K562 (cell line): ENCODE results near the gene FAM186B. TPM values are rescaled to one million over a fixed set of nuclear protein-coding genes. Genes with fewer than 3 reads are reported as not detected.

Experiments
- ATAC-seq: fragments of 200-7000 bp; cut with Tn5 transposase; 3 replicates; pipeline ENCODE4 v1.9.1; 2020; ENCODE audit warnings: moderate library complexity
- BruUV-seq: library from RNA; stranded (reverse); fragments of 400-500 nt; replicated peaks from 2 replicates; lab custom pipeline; 2021; lab: Mats Ljungman, UMichigan
- CTCF ChIA-PET: fragments of 300-600 bp; formaldehyde crosslinking; extraction: SDS; loops from one replicate; lab custom pipeline; 2021; ENCODE audit warnings: low intra/inter-chr PET ratio; lab: Yijun Ruan, JAX
- POLR2A ChIA-PET: fragments of 300-600, 350-650 bp; sonication (Branson Sonifier 250); formaldehyde crosslinking; extraction: SDS; loops from one replicate; lab custom pipeline; 2021; ENCODE audit warnings: antibody characterized with exemption, inconsistent platforms; lab: Yijun Ruan, JAX
- DNase-seq, 4 experiments: peaks; one replicate each; pipeline versions ENCODE4 v3.0.0 to v3.0.0-alpha.2; 2011 to 2018; ENCODE audit warnings: low spot score in 3 of 4, mixed read lengths in 3 of 4; ENCODE audit errors: extremely low read depth in 1 of 4
- FAIRE-seq: peaks from 2 replicates; lab custom pipeline; 2011; peaks lifted over from hg19 to GRCh38; lab: Jason Lieb, UNC
- H2AFZ ChIP-seq: 2 replicates; pipeline ENCODE4 v1.6.0; 2011; ENCODE audit warnings: low read depth, low read length, control low read depth, inconsistent platforms
- H3K27ac ChIP-seq: fragments of 200-600 bp; 3 replicates; pipeline ENCODE4 v1.8.0; 2011; ENCODE audit warnings: low read depth, mild to moderate bottlenecking, control low read depth, inconsistent platforms, low read length, moderate library complexity, mixed read lengths; ENCODE audit errors: extremely low read depth
- H3K27me3 ChIP-seq, 2 experiments: fragments of 300-600 bp in 1 of 2; 2 replicates in 1 of 2; 3 replicates in 1 of 2; pipeline versions ENCODE4 v1.6.0 to v1.8.0; 2011; ENCODE audit warnings: inconsistent platforms in 2 of 2, low read length in 2 of 2, mild to moderate bottlenecking in 1 of 2, mixed read lengths in 1 of 2, moderate library complexity in 1 of 2; ENCODE audit not compliant: control insufficient read depth in 2 of 2, insufficient read depth in 2 of 2
- H3K36me3 ChIP-seq: fragments of 300-600 bp; 3 replicates; pipeline ENCODE4 v1.8.0; 2011; ENCODE audit warnings: mild to moderate bottlenecking, low read length, inconsistent platforms; ENCODE audit not compliant: control insufficient read depth, insufficient read depth
- H3K4me1 ChIP-seq, 2 experiments: fragments of 200-600 bp in 1 of 2; replicated peaks in 1 of 2; 2 replicates in 1 of 2; 3 replicates in 1 of 2; pipeline versions ENCODE4 v1.5.1 to v1.8.0; 2011; ENCODE audit warnings: inconsistent platforms in 2 of 2, low read length in 2 of 2, mild to moderate bottlenecking in 1 of 2, mixed read lengths in 1 of 2, moderate library complexity in 1 of 2; ENCODE audit not compliant: control insufficient read depth in 2 of 2, insufficient read depth in 2 of 2
- H3K4me2 ChIP-seq: 2 replicates; pipeline ENCODE4 v1.6.1; 2011; ENCODE audit warnings: low read length, control low read depth, inconsistent platforms, mixed read lengths; ENCODE audit not compliant: insufficient read depth
- H3K4me3 ChIP-seq: fragments of 200-600 bp; sonication (generic), shearing (Covaris generic); 2 replicates; pipeline ENCODE4 v1.5.1; 2016; ENCODE audit warnings: control low read depth, inconsistent platforms
- H3K79me2 ChIP-seq: fragments of 200-600 bp; 3 replicates; pipeline ENCODE4 v1.8.0; 2011; ENCODE audit warnings: low read length, inconsistent platforms; ENCODE audit not compliant: control insufficient read depth, insufficient read depth
- H3K9ac ChIP-seq, 2 experiments: 2 replicates each; pipeline versions ENCODE4 v1.6.0 to v1.6.1; 2011; ENCODE audit warnings: low read depth in 2 of 2, low read length in 2 of 2, control low read depth in 1 of 2, inconsistent platforms in 1 of 2, mild to moderate bottlenecking in 1 of 2, mixed read lengths in 1 of 2; ENCODE audit not compliant: insufficient read depth in 1 of 2
- H3K9me1 ChIP-seq: one replicate; pipeline ENCODE4 v1.6.0; 2011; ENCODE audit warnings: inconsistent platforms, mild to moderate bottlenecking, low read length, moderate library complexity; ENCODE audit not compliant: control insufficient read depth, insufficient read depth
- H3K9me3 ChIP-seq: replicated peaks from 2 replicates; pipeline ENCODE4 v1.5.1; 2011; ENCODE audit warnings: low read depth, low read length, inconsistent platforms; ENCODE audit not compliant: control insufficient read depth, insufficient read depth
- H4K20me1 ChIP-seq: replicated peaks from 2 replicates; pipeline ENCODE4 v1.6.1; 2011; ENCODE audit warnings: low read length, inconsistent platforms, mixed read lengths; ENCODE audit not compliant: control insufficient read depth, insufficient read depth
- KLF13 ChIP-seq: fragments of 450-650 bp; IDR thresholded peaks from 2 replicates; pipeline ENCODE4 v1.6.1; 2016; ENCODE audit warnings: missing genetic modification characterization, low read depth, mild to moderate bottlenecking, missing compliant biosample characterization, moderate library complexity, borderline replicate concordance
- POLR2G ChIP-seq: fragments of 200-400 bp; formaldehyde crosslinking; IDR thresholded peaks from 2 replicates; pipeline ENCODE4 v1.6.1; 2017; ENCODE audit warnings: low read depth, mild to moderate bottlenecking, antibody characterized with exemption, low read length, moderate library complexity
- WGBS: fragments of 100-300 bp; shearing (Covaris generic); methylation state at CpG from one replicate; pipeline ENCODE4 v1.1.6; 2016; ENCODE audit warnings: low coverage, mixed read lengths; ENCODE audit not compliant: insufficient coverage; ENCODE audit errors: missing lambda C conversion rate; 5-methylcytosine and 5-hydroxymethylcytosine counted together
- in situ Hi-C: fragments of 300-500 bp; cut with MboI; formaldehyde crosslinking; loops from 4 replicates; pipeline ENCODE4 v1.15.0; 2018; ENCODE audit warnings: inconsistent platforms, mixed read lengths
- intact Hi-C: fragments of 100-400 bp; cut with micrococcal nuclease; formaldehyde crosslinking; loops from 2 replicates; pipeline ENCODE4 v1.14.2; 2022
- polyA plus RNA-seq, 8 experiments: library from polyadenylated mRNA; depleted of rRNA in 4 of 8; stranded (reverse) in 5 of 8; unstranded in 3 of 8; fragments of >200 nt; fragmentation: Nextera tagmentation in 2 of 8; fragmentation: Illumina TruSeq in 1 of 8; extraction: Ambion mirVana in 2 of 8; extraction: Trizol in 1 of 8; gene quantifications; 2 replicates each; pipeline versions ENCODE4 v1.2.1 to v1.2.3, GENCODE V29; 2011 to 2014; ENCODE audit warnings: inconsistent platforms in 1 of 8, missing spikeins in 1 of 8
- total RNA-seq, 7 experiments: library from RNA; depleted of rRNA in 6 of 7; stranded (reverse); fragments of >200 nt in 6 of 7; fragmentation: Illumina TruSeq in 2 of 7; extraction: Trizol in 2 of 7; gene quantifications; 2 replicates each; pipeline versions ENCODE4 v1.2.1 to v1.2.3, GENCODE V29; 2011 to 2021; ENCODE audit warnings: low replicate concordance in 1 of 7
- TF ChIP-seq, protein P1 (sequence below): fragments of 250-450 bp; sonication (Bioruptor Pico); IDR thresholded peaks from 2 replicates; pipeline ENCODE4 v1.8.0; 2021; ENCODE audit warnings: moderate library complexity, mild to moderate bottlenecking, inconsistent platforms
- TF ChIP-seq, protein P2 (sequence below): fragments of 450-650 bp; IDR thresholded peaks from 2 replicates; pipeline ENCODE4 v1.7.0; 2016; ENCODE audit warnings: borderline replicate concordance

Gene FAM186B
- total and polyA plus RNA-seq, 9 of the 15 experiments (the other 6 are each of a cell fraction or from before 2014, with no cell fraction given) = 0.07 to 0.42 (median 0.15) TPM

DNA sequence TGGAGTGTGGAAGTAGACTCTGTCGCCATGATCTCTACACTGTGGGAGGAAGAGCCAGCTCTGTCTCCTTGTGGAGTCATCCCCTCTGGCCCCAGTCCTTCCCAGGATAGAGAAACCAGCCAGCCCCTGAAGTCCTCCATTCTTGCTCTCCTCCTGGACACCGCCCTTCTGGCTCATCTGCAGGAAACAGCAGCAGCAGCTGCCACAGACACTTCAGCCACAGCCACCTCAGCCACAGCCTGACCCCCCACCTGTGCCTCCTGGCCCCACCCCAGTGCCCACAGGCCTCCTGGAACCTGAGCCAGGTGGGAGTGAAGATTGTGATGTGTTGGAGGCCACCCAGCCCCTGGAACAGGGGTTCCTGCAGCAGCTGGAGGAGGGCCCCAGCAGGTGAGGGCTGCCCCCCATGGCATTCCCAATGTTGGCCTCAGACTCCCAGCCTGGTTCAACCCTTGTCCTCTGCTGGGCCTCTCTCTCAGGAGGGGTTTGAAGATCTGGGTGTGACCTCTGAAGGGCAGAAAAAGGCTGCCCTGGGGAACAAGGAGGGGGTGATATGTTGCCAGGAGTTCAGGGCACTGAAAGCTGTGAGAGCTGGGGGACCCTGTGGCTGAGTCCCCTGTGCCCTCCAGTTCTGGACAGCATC, 28.4 kb upstream of the FAM186B start:
- no peaks in the 10 kb centered on the region for H3K9me1 ChIP-seq
- H3K79me2 ChIP-seq = no peaks in the 10 kb centered on the region
- WGBS = 41% methylated on average over 2 of the region's 2 CpGs
- peaks cover 3 to 11% of the 10 kb centered on the region in 2 experiments; a peak in 3 of 5 replicates for H3K4me1 ChIP-seq
- in situ Hi-C loops = no loop called here
- TF ChIP-seq KLF13 (no peak), POLR2G (0 out of 2 replicates have a peak, but pooled peaks have one; percentile 27)
- TF ChIP-seq, protein P1, sequence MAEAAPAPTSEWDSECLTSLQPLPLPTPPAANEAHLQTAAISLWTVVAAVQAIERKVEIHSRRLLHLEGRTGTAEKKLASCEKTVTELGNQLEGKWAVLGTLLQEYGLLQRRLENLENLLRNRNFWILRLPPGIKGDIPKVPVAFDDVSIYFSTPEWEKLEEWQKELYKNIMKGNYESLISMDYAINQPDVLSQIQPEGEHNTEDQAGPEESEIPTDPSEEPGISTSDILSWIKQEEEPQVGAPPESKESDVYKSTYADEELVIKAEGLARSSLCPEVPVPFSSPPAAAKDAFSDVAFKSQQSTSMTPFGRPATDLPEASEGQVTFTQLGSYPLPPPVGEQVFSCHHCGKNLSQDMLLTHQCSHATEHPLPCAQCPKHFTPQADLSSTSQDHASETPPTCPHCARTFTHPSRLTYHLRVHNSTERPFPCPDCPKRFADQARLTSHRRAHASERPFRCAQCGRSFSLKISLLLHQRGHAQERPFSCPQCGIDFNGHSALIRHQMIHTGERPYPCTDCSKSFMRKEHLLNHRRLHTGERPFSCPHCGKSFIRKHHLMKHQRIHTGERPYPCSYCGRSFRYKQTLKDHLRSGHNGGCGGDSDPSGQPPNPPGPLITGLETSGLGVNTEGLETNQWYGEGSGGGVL (CRISPR knock-in tag) = no peak
- TF ChIP-seq, protein P2, sequence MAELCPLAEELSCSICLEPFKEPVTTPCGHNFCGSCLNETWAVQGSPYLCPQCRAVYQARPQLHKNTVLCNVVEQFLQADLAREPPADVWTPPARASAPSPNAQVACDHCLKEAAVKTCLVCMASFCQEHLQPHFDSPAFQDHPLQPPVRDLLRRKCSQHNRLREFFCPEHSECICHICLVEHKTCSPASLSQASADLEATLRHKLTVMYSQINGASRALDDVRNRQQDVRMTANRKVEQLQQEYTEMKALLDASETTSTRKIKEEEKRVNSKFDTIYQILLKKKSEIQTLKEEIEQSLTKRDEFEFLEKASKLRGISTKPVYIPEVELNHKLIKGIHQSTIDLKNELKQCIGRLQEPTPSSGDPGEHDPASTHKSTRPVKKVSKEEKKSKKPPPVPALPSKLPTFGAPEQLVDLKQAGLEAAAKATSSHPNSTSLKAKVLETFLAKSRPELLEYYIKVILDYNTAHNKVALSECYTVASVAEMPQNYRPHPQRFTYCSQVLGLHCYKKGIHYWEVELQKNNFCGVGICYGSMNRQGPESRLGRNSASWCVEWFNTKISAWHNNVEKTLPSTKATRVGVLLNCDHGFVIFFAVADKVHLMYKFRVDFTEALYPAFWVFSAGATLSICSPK = no peak
- intact Hi-C loops = no loop called here
- no peaks in the 10 kb centered on the region; a peak in 1 of 5 replicates for H3K27me3 ChIP-seq
- DNase-seq = no peak
- no peaks in the 10 kb centered on the region for H3K9me3 ChIP-seq
- no peak overlapping the region for H2AFZ ChIP-seq
- BruUV-seq = no TSS peak
- no peak overlapping the region for H3K27ac ChIP-seq
- ChIA-PET CTCF (no interaction called here), POLR2A (interaction anchor here (0.6 kb wide), 2 partner anchors 82 to 220 kb away, joined by 3 read pairs; no protein-coding TSS in a partner anchor)
- no peak for ATAC-seq
- H3K4me2 ChIP-seq = no peak overlapping the region
- H3K9ac ChIP-seq = 0 out of 4 replicates have a peak overlapping the region, but pooled peaks of 1 of the 2 experiments have one; percentile 29
- no peaks in the 10 kb centered on the region for H4K20me1 ChIP-seq
- no peak for FAIRE-seq
- H3K36me3 ChIP-seq = no peaks in the 10 kb centered on the region
- H3K4me3 ChIP-seq = no peak overlapping the region
